Suprapubic skin (tissue), 4 donors: Measurements from ENCODE around the gene LNX2. TPM values are rescaled to one million over a fixed set of nuclear protein-coding genes. Genes with fewer than 3 reads are reported as not detected.
"Not testable (repeated sequence)": the region's sequence is repeated elsewhere in the genome, so short reads cannot be mapped to it uniquely, and the experiment has no call there.

Experiments used
- DNase-seq, 2 donors: peaks; one replicate each; pipeline ENCODE4 v3.0.0-alpha.2; 2019; ENCODE audit warnings: low spot score in 2 of 2
- H3K27ac ChIP-seq: fragments of 200-600 bp; sonication (generic); one replicate; pipeline ENCODE4 v1.5.1; 2019
- H3K27me3 ChIP-seq: fragments of 200-600 bp; sonication (generic); one replicate; pipeline ENCODE4 v1.5.1; 2019
- H3K36me3 ChIP-seq: fragments of 200-600 bp; sonication (generic); one replicate; pipeline ENCODE4 v1.5.1; 2019
- H3K4me1 ChIP-seq: fragments of 200-600 bp; sonication (generic); one replicate; pipeline ENCODE4 v1.5.1; 2019
- H3K4me3 ChIP-seq: fragments of 200-600 bp; sonication (generic); one replicate; pipeline ENCODE4 v1.5.1; 2019; ENCODE audit warnings: mild to moderate bottlenecking
- H3K9me3 ChIP-seq: fragments of 200-600 bp; sonication (generic); one replicate; pipeline ENCODE4 v1.5.1; 2019
- EP300 ChIP-seq: sonication (generic); formaldehyde crosslinking; IDR thresholded peaks from one replicate; pipeline ENCODE4 v1.6.1; 2017; ENCODE audit warnings: antibody characterized with exemption
- POLR2A ChIP-seq, 2 donors: fragments of 450-650 bp; IDR thresholded peaks; one replicate each; pipeline ENCODE4 v1.6.1; 2017; ENCODE audit warnings: antibody characterized with exemption in 2 of 2, mild to moderate bottlenecking in 2 of 2, moderate library complexity in 2 of 2
- POLR2AphosphoS5 ChIP-seq, 3 donors: sonication (generic); formaldehyde crosslinking; IDR thresholded peaks; one replicate each; pipeline ENCODE4 v1.6.1; 2017; ENCODE audit warnings: antibody characterized with exemption in 3 of 3
- WGBS: methylation state at CpG from one replicate; pipeline ENCODE4 v1.1.5; 2018; 5-methylcytosine and 5-hydroxymethylcytosine counted together
- total RNA-seq, 4 donors: library from RNA; depleted of rRNA; stranded (reverse); fragments of >200 nt; gene quantifications; one replicate each; pipeline ENCODE4 v1.1.0, GENCODE V29; 2016
- TF ChIP-seq, protein P1 (sequence below), 2 donors: fragments of 200-600 bp in 1 of 2; fragments of 450-650 bp in 1 of 2; sonication (generic) in 1 of 2; IDR thresholded peaks; one replicate each; pipeline ENCODE4 v1.5.1; 2016 to 2019; ENCODE audit warnings: antibody characterized with exemption in 2 of 2, mild to moderate bottlenecking in 1 of 2, moderate library complexity in 1 of 2

LNX2 gene
- total RNA-seq, 4 donors from 2014 or later: 11.2 to 15.9 (median 13.6) TPM

DNA sequence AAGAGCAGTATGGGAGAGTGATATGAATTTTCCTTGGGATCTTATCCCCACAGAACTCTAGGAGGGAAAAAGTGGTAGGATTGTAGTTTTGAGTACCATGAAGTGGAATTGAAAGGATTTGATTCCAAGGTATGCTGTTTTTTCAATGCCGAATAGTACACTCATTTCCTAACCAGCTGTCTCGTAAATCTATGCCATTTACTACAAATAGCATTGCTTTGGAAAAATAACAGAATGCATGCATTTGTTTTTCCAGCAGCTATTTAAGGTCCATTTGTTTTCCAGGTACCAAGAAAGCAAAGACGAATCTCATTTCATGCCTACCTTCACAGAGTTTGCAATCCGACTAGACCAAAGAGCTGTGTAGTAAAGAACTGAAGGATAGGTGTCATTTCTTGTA is 11.9 kb upstream of the LNX2 start:
- Histone ChIP-seq H3K36me3 (no peaks in the 10 kb centered on the region), H3K4me3 (no peak overlapping the region), H3K27ac (no peak overlapping the region), H3K27me3 (no peaks in the 10 kb centered on the region), H3K9me3 (no peaks in the 10 kb centered on the region), H3K4me1 (peaks cover 36% of the 10 kb centered on the region)
- TF ChIP-seq POLR2A (IDR thresholded peaks at IDR 0.05): no peak
- no peak for TF ChIP-seq POLR2AphosphoS5 (IDR thresholded peaks at IDR 0.05)
- 84% methylated on average over 4 of the region's 4 CpGs for WGBS
- DNase-seq: no peak

DNA sequence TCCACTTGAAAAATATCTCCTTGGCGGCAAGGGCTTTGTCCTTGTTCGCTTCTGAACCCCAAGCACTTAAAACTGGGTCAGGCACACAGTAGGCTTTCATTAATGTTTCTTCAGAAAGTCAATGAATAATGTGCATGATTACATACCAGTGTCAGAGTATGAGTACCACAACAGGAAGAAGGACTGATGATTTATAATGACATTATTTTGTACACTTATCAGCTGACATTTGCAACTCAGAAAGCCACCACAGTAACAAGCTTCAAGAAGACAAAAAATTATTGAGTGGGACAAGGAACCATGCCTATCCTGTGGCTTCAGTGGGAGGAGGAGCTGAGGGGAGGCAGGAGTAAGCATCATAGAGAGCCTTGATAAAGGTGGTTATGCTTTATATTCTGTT is 11.3 kb upstream of the LNX2 start:
- Histone ChIP-seq H3K27ac (no peak overlapping the region), H3K27me3 (no peaks in the 10 kb centered on the region), H3K4me3 (no peak overlapping the region), H3K4me1 (peaks cover 31% of the 10 kb centered on the region), H3K9me3 (no peaks in the 10 kb centered on the region), H3K36me3 (peaks cover under 1% of the 10 kb centered on the region)
- DNase-seq: no peak
- WGBS: 72% methylated on average over 2 of the region's 2 CpGs
- TF ChIP-seq, protein P1, sequence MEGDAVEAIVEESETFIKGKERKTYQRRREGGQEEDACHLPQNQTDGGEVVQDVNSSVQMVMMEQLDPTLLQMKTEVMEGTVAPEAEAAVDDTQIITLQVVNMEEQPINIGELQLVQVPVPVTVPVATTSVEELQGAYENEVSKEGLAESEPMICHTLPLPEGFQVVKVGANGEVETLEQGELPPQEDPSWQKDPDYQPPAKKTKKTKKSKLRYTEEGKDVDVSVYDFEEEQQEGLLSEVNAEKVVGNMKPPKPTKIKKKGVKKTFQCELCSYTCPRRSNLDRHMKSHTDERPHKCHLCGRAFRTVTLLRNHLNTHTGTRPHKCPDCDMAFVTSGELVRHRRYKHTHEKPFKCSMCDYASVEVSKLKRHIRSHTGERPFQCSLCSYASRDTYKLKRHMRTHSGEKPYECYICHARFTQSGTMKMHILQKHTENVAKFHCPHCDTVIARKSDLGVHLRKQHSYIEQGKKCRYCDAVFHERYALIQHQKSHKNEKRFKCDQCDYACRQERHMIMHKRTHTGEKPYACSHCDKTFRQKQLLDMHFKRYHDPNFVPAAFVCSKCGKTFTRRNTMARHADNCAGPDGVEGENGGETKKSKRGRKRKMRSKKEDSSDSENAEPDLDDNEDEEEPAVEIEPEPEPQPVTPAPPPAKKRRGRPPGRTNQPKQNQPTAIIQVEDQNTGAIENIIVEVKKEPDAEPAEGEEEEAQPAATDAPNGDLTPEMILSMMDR (IDR thresholded peaks at IDR 0.05): no peak
- TF ChIP-seq POLR2A (IDR thresholded peaks at IDR 0.05): no peak
- TF ChIP-seq EP300: no peak
- TF ChIP-seq POLR2AphosphoS5 (IDR thresholded peaks at IDR 0.05): no peak

DNA sequence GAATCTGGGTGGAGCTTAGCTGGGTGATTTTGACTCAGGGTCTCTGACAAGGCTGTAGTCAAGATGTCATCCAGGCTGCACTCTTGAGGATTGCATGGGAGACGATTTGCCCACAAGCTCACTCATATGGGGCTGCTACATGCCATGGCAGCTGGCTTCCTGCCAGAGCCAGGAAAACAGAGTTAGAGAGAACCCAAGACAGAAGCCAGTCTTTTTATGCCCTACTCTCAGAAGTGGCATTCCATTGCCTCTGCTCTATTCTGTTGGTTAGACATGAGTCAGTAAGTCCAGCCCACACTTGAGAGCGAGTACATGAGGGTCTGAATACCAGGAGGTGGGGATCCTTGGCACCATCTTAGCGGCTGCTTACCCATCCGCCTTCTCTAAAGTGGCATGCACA is 10.8 kb upstream of the LNX2 start:
- Histone ChIP-seq H3K9me3 (no peaks in the 10 kb centered on the region), H3K27ac (no peak overlapping the region), H3K4me3 (no peak overlapping the region), H3K27me3 (no peaks in the 10 kb centered on the region), H3K4me1 (peaks cover 32% of the 10 kb centered on the region), H3K36me3 (peaks cover 5% of the 10 kb centered on the region)
- no peak for DNase-seq
- TF ChIP-seq POLR2A (IDR thresholded peaks at IDR 0.05) (no peak), EP300 (no peak), POLR2AphosphoS5 (IDR thresholded peaks at IDR 0.05) (no peak)
- TF ChIP-seq, protein P1 (IDR thresholded peaks at IDR 0.05): no peak
- 89% methylated on average over 4 of the region's 4 CpGs for WGBS

DNA sequence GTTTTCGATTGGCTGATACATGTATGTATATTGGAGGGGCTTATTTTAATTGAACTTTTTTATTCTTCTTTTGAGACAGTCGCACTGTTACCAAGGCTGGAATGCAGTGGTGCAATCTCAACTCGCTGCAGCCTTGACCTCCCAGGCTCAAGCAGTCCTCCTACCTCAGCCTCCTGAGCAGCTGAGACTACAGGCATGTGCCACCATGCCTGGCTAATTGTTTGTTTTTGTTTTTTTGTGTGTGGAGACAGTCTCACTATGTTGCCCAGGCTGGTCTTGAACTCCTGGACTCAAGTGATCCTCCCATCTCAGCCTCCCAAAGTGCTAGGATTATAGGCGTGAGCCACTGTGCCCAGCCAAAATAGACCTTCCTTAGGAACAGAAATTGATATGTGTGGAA is 8.4 kb upstream of the LNX2 start:
- Histone ChIP-seq H3K36me3 (peaks cover 11% of the 10 kb centered on the region), H3K4me1 (peaks cover 33% of the 10 kb centered on the region)
- H3K9me3 ChIP-seq, H3K27ac ChIP-seq, H3K27me3 ChIP-seq, DNase-seq, H3K4me3 ChIP-seq: not testable (repeated sequence)
- WGBS: 97% methylated on average over 4 of the region's 4 CpGs

DNA sequence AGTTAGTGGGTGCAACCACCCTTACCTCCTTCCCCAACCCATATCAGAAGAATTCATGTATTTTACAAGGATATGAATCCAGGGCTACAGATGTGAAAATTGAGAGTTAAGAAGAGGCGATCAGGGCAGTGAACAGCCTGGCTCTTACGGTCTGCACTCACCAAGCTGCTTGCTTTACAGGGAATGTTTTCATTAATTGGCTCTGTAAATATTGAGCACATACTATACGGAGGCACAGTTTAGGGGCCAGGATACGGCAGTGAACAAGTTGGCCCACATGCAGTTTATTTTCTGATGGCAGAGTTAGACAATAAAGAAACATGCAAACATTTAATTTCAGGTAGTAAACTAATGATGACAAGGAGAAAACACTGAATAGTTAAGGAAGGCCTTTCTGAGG is 7.8 kb upstream of the LNX2 start:
- no peak for DNase-seq
- no peaks in the 10 kb centered on the region for H3K9me3 ChIP-seq
- H3K27ac ChIP-seq: no peak overlapping the region
- H3K4me1 ChIP-seq: peaks cover 33% of the 10 kb centered on the region
- H3K4me3 ChIP-seq: no peak overlapping the region
- H3K36me3 ChIP-seq: peaks cover 11% of the 10 kb centered on the region
- H3K27me3 ChIP-seq: no peaks in the 10 kb centered on the region
- 86% methylated on average over 4 of the region's 4 CpGs for WGBS
- no peak for TF ChIP-seq POLR2AphosphoS5 (IDR thresholded peaks at IDR 0.05)
- TF ChIP-seq, protein P1 (IDR thresholded peaks at IDR 0.05): no peak
- TF ChIP-seq POLR2A (IDR thresholded peaks at IDR 0.05): no peak
- no peak for TF ChIP-seq EP300

DNA sequence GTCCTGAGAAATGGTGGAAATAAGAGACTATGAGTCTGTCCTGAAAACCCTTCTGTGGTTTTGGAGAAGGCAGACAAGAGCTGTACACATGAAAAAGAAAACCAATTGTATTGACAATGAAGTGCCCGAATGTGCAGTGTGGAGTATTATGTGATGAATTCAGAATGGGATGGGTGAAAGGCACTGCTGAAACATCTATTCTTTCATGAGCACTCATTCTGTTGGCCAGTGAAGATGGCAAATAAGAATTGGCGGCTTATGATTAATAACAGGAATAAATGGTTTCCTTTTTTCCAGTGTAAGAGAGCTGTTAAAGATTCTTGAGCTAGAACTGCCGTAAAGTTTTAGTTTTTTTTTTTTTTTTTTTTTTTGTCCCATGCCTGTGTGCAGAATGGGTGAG is 7.1 kb upstream of the LNX2 start:
- H3K4me3 ChIP-seq: no peak overlapping the region
- H3K9me3 ChIP-seq: no peaks in the 10 kb centered on the region
- DNase-seq: no peak
- H3K27ac ChIP-seq: no peak overlapping the region
- H3K27me3 ChIP-seq: no peaks in the 10 kb centered on the region
- H3K36me3 ChIP-seq: peaks cover 11% of the 10 kb centered on the region
- TF ChIP-seq, protein P1 (IDR thresholded peaks at IDR 0.05): no peak
- TF ChIP-seq POLR2A (IDR thresholded peaks at IDR 0.05) (no peak), POLR2AphosphoS5 (IDR thresholded peaks at IDR 0.05) (no peak), EP300 (no peak)
- WGBS: 82% methylated on average over 3 of the region's 3 CpGs
- H3K4me1 ChIP-seq: peaks cover 38% of the 10 kb centered on the region
